Epithelial cell of esophagus (primary cell): ENCODE results near the gene TTC16.

Source experiments
- DNase-seq: peaks from one replicate; pipeline ENCODE4 v3.0.0; 2010; ENCODE audit warnings: low read depth
- H3K4me3 ChIP-seq: 2 replicates; pipeline ENCODE4 v1.5.1; 2011; ENCODE audit warnings: mild to moderate bottlenecking, low read length, control low read depth
- TF ChIP-seq, protein P1 (sequence below): IDR thresholded peaks from 2 replicates; pipeline ENCODE4 v1.5.1; 2011; ENCODE audit warnings: low read depth, mild to moderate bottlenecking, low read length, control low read depth, inconsistent platforms; ENCODE audit not compliant: insufficient read depth; ENCODE audit errors: missing control alignments

TTC16 gene

DNA sequence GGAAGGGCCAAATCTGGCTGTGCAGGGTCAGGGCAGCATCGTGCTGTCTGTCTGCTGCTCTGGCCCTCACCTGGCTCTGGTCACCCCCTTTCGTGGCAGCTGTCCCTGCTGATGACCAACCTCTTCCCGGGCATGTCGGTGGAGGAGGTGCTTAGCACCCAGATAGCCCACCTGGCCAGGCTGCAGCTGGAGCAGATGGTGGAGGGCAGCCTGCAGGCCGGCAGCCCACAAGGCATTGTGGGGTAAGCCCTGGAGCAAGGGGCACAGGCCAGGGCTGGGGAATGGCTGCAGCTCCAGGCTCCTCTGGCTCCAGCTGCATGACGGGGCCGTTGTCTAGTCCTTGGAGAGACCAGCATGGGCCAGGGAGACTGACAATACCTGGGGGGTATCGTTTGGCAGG, 11.0 kb downstream of the TTC16 start:
- no peak overlapping the region for H3K4me3 ChIP-seq
- TF ChIP-seq, protein P1, sequence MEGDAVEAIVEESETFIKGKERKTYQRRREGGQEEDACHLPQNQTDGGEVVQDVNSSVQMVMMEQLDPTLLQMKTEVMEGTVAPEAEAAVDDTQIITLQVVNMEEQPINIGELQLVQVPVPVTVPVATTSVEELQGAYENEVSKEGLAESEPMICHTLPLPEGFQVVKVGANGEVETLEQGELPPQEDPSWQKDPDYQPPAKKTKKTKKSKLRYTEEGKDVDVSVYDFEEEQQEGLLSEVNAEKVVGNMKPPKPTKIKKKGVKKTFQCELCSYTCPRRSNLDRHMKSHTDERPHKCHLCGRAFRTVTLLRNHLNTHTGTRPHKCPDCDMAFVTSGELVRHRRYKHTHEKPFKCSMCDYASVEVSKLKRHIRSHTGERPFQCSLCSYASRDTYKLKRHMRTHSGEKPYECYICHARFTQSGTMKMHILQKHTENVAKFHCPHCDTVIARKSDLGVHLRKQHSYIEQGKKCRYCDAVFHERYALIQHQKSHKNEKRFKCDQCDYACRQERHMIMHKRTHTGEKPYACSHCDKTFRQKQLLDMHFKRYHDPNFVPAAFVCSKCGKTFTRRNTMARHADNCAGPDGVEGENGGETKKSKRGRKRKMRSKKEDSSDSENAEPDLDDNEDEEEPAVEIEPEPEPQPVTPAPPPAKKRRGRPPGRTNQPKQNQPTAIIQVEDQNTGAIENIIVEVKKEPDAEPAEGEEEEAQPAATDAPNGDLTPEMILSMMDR: no peak
- DNase-seq: no peak

DNA sequence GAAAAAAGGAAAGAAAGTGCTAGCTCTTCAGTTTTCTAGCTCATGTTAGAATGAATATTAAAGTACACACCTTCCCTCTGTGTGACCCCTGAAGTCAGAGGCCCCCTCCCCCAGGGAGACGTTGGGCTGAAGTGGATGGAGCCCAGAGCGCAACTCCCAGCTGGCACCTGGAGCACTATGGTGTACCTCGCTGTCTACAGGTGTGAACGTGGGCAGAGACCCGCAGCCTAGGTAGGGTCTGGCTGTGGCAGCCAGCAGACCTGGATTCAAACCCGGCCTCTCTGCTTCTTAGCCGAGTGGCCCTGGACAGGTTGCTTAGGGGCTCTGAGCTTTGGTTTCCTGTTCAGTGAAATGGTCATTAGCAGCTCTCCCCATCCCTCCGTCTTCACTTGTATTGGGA, 12.9 kb downstream of the TTC16 start:
- TF ChIP-seq, protein P1: no peak
- no peak for DNase-seq
- no peak overlapping the region for H3K4me3 ChIP-seq

DNA sequence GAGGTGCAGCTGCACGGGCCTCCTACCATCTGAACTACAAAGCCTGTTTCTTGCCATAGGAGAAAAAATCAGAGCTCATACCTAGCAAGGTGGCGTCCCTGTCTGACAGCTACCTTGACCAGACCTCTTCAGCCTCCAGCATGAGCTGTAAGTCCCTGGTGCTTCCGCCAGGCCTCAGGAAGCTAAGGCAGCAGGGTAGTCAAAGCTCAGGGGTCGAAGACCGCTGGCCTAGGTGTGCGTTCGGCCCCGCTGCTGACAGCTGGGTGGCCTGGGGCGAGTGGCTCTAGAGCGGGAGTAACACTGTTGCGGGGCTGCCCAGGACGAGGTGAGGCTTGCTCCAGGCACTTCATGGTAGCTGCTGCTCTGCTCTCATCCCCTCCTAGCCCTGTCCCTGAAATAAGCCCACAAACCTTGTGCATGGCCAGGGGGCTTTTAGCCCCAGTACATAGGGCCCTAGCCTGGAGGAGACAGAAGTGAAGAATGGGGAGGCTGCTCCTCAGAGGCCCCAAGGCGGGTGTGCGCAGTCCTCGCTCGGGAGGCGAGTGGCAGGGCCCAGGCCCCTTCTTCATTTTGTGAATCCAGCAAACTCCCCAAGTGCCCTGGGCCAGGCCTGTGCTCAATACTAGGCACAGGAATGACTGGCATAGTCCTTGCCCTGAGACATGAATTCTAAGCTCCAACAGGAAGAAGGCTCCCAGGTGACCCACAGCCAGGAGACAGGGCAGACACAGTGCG, 13.8 kb downstream of the TTC16 start:
- TF ChIP-seq, protein P1: no peak
- DNase-seq: no peak
- H3K4me3 ChIP-seq: no peak overlapping the region

DNA sequence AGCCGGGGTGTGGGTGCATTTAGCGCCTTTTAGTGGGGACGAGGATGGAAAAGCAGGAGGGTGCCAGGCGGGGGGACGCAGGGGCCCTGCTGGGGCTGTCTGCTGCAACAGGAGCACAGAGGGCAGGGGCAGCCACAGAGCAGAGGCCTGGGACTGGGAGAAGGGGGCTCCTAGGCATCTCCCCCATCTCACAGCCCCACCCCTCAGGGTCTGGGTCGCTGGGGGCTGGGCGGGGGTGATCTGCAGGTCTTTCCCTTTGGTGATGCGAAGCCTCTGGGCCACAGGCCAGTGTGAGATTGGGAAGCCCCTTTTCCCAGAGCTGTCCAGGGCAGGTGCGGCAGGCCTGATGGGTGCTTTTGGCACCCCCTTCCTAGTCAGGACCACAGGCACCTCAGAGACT, 14.4 kb downstream of the TTC16 start:
- H3K4me3 ChIP-seq: no peak overlapping the region
- TF ChIP-seq, protein P1: no peak
- DNase-seq: no peak

DNA sequence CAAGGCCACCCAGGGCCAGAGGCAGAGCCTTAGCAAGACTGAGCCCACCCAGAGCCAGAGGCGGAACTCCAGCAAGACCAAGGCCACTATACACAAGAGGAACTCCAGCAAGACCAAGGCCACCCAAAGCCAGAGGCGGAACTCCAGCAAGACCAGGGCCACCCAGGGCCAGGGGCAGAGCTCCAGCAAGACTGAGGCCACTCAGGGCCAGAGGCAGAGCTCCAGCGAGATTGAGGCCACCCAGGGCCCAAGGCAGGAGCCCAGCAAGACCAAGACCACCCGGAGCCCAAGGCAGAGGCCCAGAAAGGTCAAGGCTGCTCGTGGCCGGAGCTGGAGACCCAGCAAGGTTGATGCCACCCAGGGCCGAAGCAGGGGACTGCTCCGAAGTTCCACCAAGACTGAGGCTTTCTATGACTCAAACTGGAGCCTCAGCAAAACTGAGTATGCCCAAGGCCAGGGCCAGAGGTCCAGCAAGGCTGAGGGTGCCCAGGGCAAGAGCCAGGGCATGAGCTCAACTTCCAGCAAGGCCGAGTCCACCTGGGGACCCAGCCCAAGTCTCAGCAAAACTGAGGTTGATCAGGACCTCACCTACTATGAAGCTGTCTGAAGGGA, 15.0 kb downstream of the TTC16 start:
- no peak for DNase-seq
- H3K4me3 ChIP-seq: no peak overlapping the region
- TF ChIP-seq, protein P1: no peak

DNA sequence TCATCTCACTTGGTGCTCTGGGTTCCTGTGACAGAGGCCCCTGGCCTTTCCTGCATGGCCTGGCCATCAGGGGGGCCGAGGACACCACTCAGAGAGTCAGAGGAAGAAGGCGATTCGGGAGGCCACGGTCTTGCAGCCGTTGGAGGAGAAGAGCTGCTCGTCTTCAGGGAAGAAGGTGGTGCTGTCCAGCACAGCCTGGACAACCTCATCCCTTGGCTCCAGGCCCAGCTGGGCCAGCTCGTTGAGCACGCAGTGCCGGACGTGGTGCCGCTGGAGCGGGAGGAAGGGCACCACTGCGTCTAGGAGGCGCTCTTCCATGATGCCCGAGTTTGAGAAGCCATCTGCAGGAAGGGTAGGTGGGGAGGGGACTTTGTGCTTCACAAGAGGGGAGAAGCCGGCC, 16.1 kb downstream of the TTC16 start:
- TF ChIP-seq, protein P1: no peak
- H3K4me3 ChIP-seq: no peak overlapping the region
- no peak for DNase-seq

DNA sequence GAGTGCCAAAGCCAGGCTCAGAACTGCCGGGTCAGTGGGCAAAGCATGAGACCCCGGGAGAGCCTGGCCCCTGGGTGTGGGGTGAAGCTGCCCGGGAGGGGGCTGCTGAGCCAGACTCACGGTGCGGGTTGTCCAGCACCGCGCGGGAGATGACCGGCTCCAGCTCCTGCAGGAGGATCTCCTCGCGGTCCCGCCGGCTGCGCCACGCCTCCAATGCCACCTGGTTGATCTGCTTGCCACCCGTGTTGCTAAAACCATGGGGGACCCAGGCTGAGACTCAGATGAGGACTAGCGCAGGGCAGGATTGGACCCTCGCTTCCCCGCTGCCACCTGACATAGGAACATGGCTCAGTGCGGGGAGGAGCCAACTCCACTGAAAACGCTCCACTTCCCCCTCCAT, 16.6 kb downstream of the TTC16 start:
- TF ChIP-seq, protein P1: no peak
- DNase-seq: no peak
- H3K4me3 ChIP-seq: no peak overlapping the region
